Lower lobe of right lung (tissue), 2 donors: ENCODE measurements around the gene ZSCAN5C. TPM values are rescaled to one million over a fixed set of nuclear protein-coding genes. Genes with fewer than 3 reads are reported as not detected.

Source experiments
- ATAC-seq, 2 donors: fragments of 200-7000 bp; cut with Tn5 transposase; one replicate each; pipeline ENCODE4 v1.9.1; 2020 to 2022; ENCODE audit warnings: mild to moderate bottlenecking in 2 of 2, moderate library complexity in 2 of 2
- DNase-seq: peaks from one replicate; pipeline ENCODE4 v3.0.0-alpha.2; 2020
- H3K27ac ChIP-seq: fragments of 200-600 bp; one replicate; pipeline ENCODE4 v1.8.0; 2022
- H3K27me3 ChIP-seq: fragments of 200-600 bp; one replicate; pipeline ENCODE4 v1.8.0; 2022; ENCODE audit warnings: low read depth
- H3K36me3 ChIP-seq: fragments of 200-600 bp; one replicate; pipeline ENCODE4 v1.8.0; 2022; ENCODE audit warnings: mild to moderate bottlenecking
- H3K4me1 ChIP-seq: fragments of 200-600 bp; one replicate; pipeline ENCODE4 v1.8.0; 2022
- H3K4me3 ChIP-seq: fragments of 200-600 bp; one replicate; pipeline ENCODE4 v1.8.0; 2022; ENCODE audit warnings: mild to moderate bottlenecking
- H3K9me3 ChIP-seq: fragments of 200-600 bp; one replicate; pipeline ENCODE4 v1.8.0; 2022
- CTCF ChIP-seq: fragments of 200-600 bp; IDR thresholded peaks from one replicate; pipeline ENCODE4 v1.8.0; 2022; ENCODE audit warnings: antibody characterized with exemption, mild to moderate bottlenecking
- intact Hi-C: fragments of 100-400 bp; cut with DNase I; formaldehyde crosslinking; loops from one replicate; pipeline ENCODE4 v1.11.0; 2022
- long read RNA-seq: library from polyadenylated mRNA; unstranded; transcript quantifications from one replicate; pipeline ENCODE4 v2.0.0, GENCODE V29; 2021
- total RNA-seq: library from RNA; stranded (reverse); fragmentation: NEBNext Ultra II Directional; extraction: Animal tissue kit (Norgen Biotek cat#: 25700); gene quantifications from one replicate; pipeline ENCODE4 v1.2.1, GENCODE V29; 2021
- donor health status: DM: no; HTN: yes; CAD: no; lungs with severe emphysema.

ZSCAN5C gene, protein sequence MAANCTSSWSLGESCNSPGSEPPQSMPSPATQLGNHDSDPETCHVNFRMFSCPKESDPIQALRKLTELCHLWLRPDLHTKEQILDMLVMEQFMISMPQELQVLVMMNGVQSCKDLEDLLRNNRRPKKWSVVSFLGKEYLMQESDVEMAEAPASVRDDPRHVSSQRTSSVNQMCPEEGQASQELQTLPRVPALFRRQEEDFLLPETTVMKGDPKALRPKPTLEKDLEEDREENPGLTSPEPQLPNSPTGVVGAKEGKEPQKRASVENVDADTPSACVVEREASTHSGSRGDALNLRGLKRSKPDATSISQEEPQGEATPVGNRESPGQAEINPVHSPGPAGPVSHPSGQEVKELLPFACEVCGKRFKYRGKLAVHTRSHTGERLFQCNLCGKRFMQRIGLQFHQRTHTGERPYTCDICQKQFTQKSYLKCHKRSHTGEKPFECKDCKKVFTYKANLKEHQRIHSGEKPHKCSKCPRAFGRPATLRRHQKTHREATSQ
- total RNA-seq, result not detected
- long read RNA-seq, result 0 reads

DNA sequence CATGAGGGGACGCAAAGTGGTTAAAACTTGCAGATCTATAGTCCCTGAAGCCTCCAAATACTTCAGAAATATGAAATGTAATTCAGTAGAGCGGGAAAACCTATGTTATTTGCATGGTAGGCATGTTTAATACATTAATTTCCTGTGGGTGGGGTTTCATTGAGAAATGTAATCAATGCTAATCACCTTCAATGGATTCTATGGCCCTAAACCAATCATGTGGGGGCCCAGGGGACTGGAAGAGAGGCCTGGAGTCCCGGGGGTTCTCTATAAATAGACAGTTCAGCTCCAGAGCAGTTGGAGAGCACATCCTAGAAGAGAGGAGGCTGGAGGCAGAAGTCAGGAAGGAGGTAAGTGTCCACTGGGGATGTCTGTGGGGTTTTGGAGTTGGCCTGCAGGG, at the start of gene ZSCAN5C:
Gene ZSCAN5C, plus strand, starts transcription at position 301 of the 400 bp plus-strand sequence. CDS start 3,641 bp downstream, outside the sequence.
- Histone ChIP-seq H3K4me1 (no peaks in the 10 kb centered on the region), H3K4me3 (no peak within 1 kb of the TSS), H3K9me3 (no peaks in the 10 kb centered on the region), H3K36me3 (no peaks in the 10 kb centered on the region), H3K27ac (no peak within 1 kb of the TSS), H3K27me3 (no peaks in the 10 kb centered on the region)
- no peak for TF ChIP-seq CTCF
- ATAC-seq (no peak), DNase-seq (no peak)
- intact Hi-C loops, result no loop called here

GRCh38 chr19:56152644-56153043, 49.4 kb upstream of the ZSCAN5C start:
- intact Hi-C loops, result no loop called here
- peaks cover 9% of the 10 kb centered on the region for H3K4me1 ChIP-seq
- ATAC-seq (no peak), DNase-seq (no peak)
- peak overlapping the region; percentile 20 for H3K27ac ChIP-seq
- no peak overlapping the region for H3K4me3 ChIP-seq
- no peaks in the 10 kb centered on the region for H3K27me3 ChIP-seq
- peaks cover 38% of the 10 kb centered on the region for H3K36me3 ChIP-seq
- no peak for TF ChIP-seq CTCF
- H3K9me3 ChIP-seq, result no peaks in the 10 kb centered on the region

DNA sequence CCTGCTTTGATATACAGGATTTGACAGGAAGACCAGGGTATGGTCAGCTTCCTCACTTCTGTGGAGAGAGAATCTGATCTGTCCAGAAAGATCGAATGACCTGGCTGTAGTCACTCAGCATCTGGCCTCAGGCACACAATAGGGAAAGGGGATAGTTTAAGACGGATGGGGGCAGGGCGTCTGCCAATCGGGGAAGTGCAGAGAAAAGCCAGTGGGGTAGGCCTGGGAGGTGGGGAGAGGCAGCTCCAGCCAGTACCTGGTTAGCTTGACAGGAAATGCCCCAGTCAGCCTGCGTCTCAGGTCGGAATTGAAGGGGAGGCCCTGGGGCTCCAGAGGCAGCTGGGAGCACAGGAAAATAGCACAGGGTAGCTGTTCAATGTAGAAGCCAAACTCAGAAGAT, 48.6 kb upstream of the ZSCAN5C start:
- intact Hi-C loops, result no loop called here
- peaks cover 9% of the 10 kb centered on the region for H3K4me1 ChIP-seq
- no peak overlapping the region for H3K4me3 ChIP-seq
- ATAC-seq (no peak), DNase-seq (no peak)
- H3K36me3 ChIP-seq, result peaks cover 36% of the 10 kb centered on the region
- H3K27me3 ChIP-seq, result no peaks in the 10 kb centered on the region
- no peaks in the 10 kb centered on the region for H3K9me3 ChIP-seq
- no peak for TF ChIP-seq CTCF
- peak overlapping the region; percentile 20 for H3K27ac ChIP-seq

- Histone ChIP-seq H3K27me3 (no peaks in the 10 kb centered on the region), H3K4me1 (peaks cover 9% of the 10 kb centered on the region), H3K27ac (no peak overlapping the region), H3K9me3 (no peaks in the 10 kb centered on the region), H3K4me3 (no peak overlapping the region), H3K36me3 (peaks cover 47% of the 10 kb centered on the region)
- intact Hi-C loops, result no loop called here
- ATAC-seq, result peak; percentile 44 to 46
- DNase-seq, result no peak
- peak; percentile 50 for TF ChIP-seq CTCF
These were observed 46.9 kb upstream of the ZSCAN5C start for GRCh38 chr19:56155124-56155687.

DNA sequence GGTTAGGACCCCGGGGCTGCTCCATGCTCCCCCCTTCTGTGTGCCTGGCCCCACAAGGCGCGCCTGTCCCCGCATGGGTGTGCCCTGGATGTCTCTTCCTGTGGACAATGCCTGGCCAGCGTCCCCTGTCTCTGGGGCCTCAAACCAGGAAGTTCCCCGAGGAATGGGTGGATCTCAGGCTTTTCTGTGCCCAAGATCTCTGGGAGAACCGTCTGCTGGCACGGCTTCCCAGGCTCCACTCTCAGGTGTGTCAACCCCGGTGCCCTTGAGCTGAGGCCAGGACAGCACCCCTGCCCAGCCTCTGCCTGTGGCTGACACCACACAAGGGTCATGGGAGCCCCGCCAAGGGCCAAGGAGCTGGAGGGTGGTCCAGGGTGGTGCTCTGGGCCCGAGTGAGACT, 45.3 kb upstream of the ZSCAN5C start:
- intact Hi-C loops, result no loop called here
- H3K9me3 ChIP-seq, result no peaks in the 10 kb centered on the region
- peaks cover 57% of the 10 kb centered on the region for H3K36me3 ChIP-seq
- H3K4me1 ChIP-seq, result peaks cover 9% of the 10 kb centered on the region
- peak overlapping the region; percentile 69 for H3K27ac ChIP-seq
- ATAC-seq (no peak), DNase-seq (no peak)
- no peak overlapping the region for H3K4me3 ChIP-seq
- TF ChIP-seq CTCF, result no peak
- no peaks in the 10 kb centered on the region for H3K27me3 ChIP-seq
